Natural killer cell (primary cell): Measurements from ENCODE around the gene NR1D1. TPM values are rescaled to one million over a fixed set of nuclear protein-coding genes. Genes with fewer than 3 reads are reported as not detected.

Experiments used
- ATAC-seq, 3 donors: fragments of 150-1000 bp in 2 of 3; fragments of 200-7000 bp in 1 of 3; cut with Tn5 transposase; 1 replicate in 1 of 3; 2 replicates in 2 of 3; pipeline ENCODE4 v1.10.0; 2021; ENCODE audit warnings: mild to moderate bottlenecking in 2 of 3, moderate library complexity in 2 of 3
- DNase-seq, 2 donors: peaks; one replicate each; pipeline versions ENCODE4 v3.0.0 to v3.0.0-alpha.2; 2013 to 2021; ENCODE audit warnings: mixed read lengths in 1 of 2
- H3K27ac ChIP-seq: one replicate; pipeline ENCODE4 v1.5.1; 2013; ENCODE audit warnings: mild to moderate bottlenecking, low read length
- H3K27me3 ChIP-seq: one replicate; pipeline ENCODE4 v1.6.1; 2013; ENCODE audit warnings: low read length; ENCODE audit not compliant: control insufficient read depth, insufficient read depth
- H3K36me3 ChIP-seq: one replicate; pipeline ENCODE4 v1.6.1; 2013; ENCODE audit warnings: low read length; ENCODE audit not compliant: control insufficient read depth, insufficient read depth
- H3K4me1 ChIP-seq: one replicate; pipeline ENCODE4 v1.6.1; 2013; ENCODE audit warnings: low read length; ENCODE audit not compliant: control insufficient read depth, insufficient read depth
- H3K4me3 ChIP-seq: one replicate; pipeline ENCODE4 v1.5.1; 2013; ENCODE audit warnings: low read length
- H3K9me3 ChIP-seq: one replicate; pipeline ENCODE4 v1.6.1; 2013; ENCODE audit warnings: low read length; ENCODE audit not compliant: control insufficient read depth, insufficient read depth
- H3K27ac Mint-ChIP-seq, 2 donors: one replicate each; pipeline ENCODE4 v1.8.0; 2022; ENCODE audit warnings: mild to moderate bottlenecking in 2 of 2, mixed read lengths in 2 of 2, moderate library complexity in 1 of 2
- H3K27me3 Mint-ChIP-seq, 2 donors: one replicate each; pipeline ENCODE4 v1.8.0; 2022; ENCODE audit warnings: low read depth in 2 of 2, mixed read lengths in 2 of 2
- H3K36me3 Mint-ChIP-seq: one replicate; pipeline ENCODE4 v1.8.0; 2022; ENCODE audit warnings: mixed read lengths
- H3K4me1 Mint-ChIP-seq, 2 donors: one replicate each; pipeline ENCODE4 v1.8.0; 2022; ENCODE audit warnings: mixed read lengths in 2 of 2
- H3K4me3 Mint-ChIP-seq: one replicate; pipeline ENCODE4 v1.8.0; 2022; ENCODE audit warnings: mild to moderate bottlenecking, moderate library complexity, mixed read lengths
- H3K9me3 Mint-ChIP-seq, 2 donors: one replicate each; pipeline ENCODE4 v1.8.0; 2022; ENCODE audit warnings: mixed read lengths in 2 of 2
- CTCF ChIP-seq: fragments of 200-600 bp; IDR thresholded peaks from one replicate; pipeline ENCODE4 v1.8.0; 2022; ENCODE audit warnings: antibody characterized with exemption
- WGBS: methylation state at CpG from one replicate; pipeline ENCODE4 v1.1.7; 2013; ENCODE audit warnings: missing lambda C conversion rate; ENCODE audit not compliant: insufficient coverage; 5-methylcytosine and 5-hydroxymethylcytosine counted together
- intact Hi-C: fragments of 100-400 bp; cut with micrococcal nuclease; formaldehyde crosslinking; loops from one replicate; pipeline ENCODE4 v1.14.2; 2022
- total RNA-seq, 4 donors: library from RNA; stranded (reverse); fragments of 120-200 nt in 1 of 4; gene quantifications; one replicate each; pipeline versions ENCODE4 v1.2.3 to v1.2.4, GENCODE V29; 2013 to 2022

The NR1D1 gene
- total RNA-seq, 3 donors from 2014 or later (not counting 1 experiment from before 2014, with no cell fraction given), result 8.8 to 10.1 (median 9.9) TPM

- Histone ChIP-seq H3K27me3 (no peaks in the 10 kb centered on the region), H3K9me3 (no peaks in the 10 kb centered on the region), H3K27ac (peak overlapping the region; percentile 48), H3K4me3 (peak overlapping the region; percentile 46), H3K4me1 (peaks cover 52% of the 10 kb centered on the region), H3K36me3 (no peaks in the 10 kb centered on the region)
- TF ChIP-seq CTCF, result peak; percentile 82
- Mint-ChIP-seq H3K27me3 (no peaks in the 10 kb centered on the region), H3K9me3 (no peaks in the 10 kb centered on the region), H3K4me1 (peaks cover 46 to 49% of the 10 kb centered on the region in 2 donors), H3K4me3 (peak overlapping the region; percentile 86), H3K36me3 (no peaks in the 10 kb centered on the region), H3K27ac (peak overlapping the region; percentile 98 to 99)
- DNase-seq (peak; percentile 86 to 96), ATAC-seq (peak; percentile 81 to 93 (median 88))
- 2% methylated on average over 17 of the region's 17 CpGs for WGBS
- intact Hi-C loops, result loop anchor here (1.0 to 5.0 kb wide), 5 partner anchors 17 to 55 kb away; partner anchors contain the start of genes CASC3 and THRA
These were observed 12.9 kb upstream of the NR1D1 start for GRCh38 chr17:40113110-40113906.

GRCh38 chr17:40112718-40113109 lies 12.3 kb upstream of the NR1D1 start:
- WGBS, result 83% methylated on average over 1 of the region's 4 CpGs
- H3K4me1 ChIP-seq, result peaks cover 58% of the 10 kb centered on the region

DNA sequence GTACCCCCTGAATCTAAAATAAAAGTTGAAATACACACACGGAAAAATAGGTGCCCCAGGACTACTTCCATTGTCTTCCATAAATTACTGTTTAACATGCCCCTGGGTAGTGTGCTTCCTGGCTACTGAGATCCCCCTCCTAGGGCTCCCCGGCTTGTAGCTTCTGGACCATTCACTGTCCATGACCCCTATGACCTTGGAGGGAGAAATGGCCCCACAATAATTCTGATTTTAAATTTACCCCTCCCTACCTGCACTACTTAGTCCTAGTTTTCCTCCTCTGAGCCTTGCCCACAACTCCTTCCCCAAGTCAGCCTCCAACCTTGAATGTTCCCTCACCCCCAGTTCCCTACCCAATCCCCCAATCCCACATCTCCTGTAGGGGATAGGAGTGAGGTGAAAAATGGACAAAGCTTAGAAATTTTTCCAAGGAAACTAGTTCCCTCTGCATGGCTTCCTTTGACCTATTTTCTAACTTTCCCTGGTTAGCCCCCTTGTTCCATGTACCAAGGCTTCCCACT lies 11.9 kb upstream of the NR1D1 start:
- intact Hi-C loops, result loop anchor here (2.0 to 5.0 kb wide), 2 partner anchors 41 to 50 kb away; partner anchors contain the start of gene THRA
- peaks cover 63% of the 10 kb centered on the region for H3K4me1 ChIP-seq
- no peaks in the 10 kb centered on the region for H3K36me3 ChIP-seq
- Mint-ChIP-seq H3K9me3 (no peaks in the 10 kb centered on the region), H3K36me3 (no peaks in the 10 kb centered on the region), H3K4me3 (peak overlapping the region; percentile 85), H3K27me3 (no peaks in the 10 kb centered on the region), H3K4me1 (peaks cover 57 to 59% of the 10 kb centered on the region in 2 donors), H3K27ac (peak overlapping the region; percentile 98 to 99)
- no peak for DNase-seq
- TF ChIP-seq CTCF, result no peak
- no peak overlapping the region for H3K4me3 ChIP-seq
- H3K27ac ChIP-seq, result peak overlapping the region; percentile 58
- 32% methylated on average over 2 of the region's 2 CpGs for WGBS
- no peaks in the 10 kb centered on the region for H3K9me3 ChIP-seq
- no peak for ATAC-seq
- no peaks in the 10 kb centered on the region for H3K27me3 ChIP-seq

More at GRCh38 chr17:40112718-40113109, 12.3 kb upstream of the NR1D1 start:
- Mint-ChIP-seq H3K27ac (peak overlapping the region; percentile 98 to 99), H3K4me1 (peaks cover 52 to 55% of the 10 kb centered on the region in 2 donors), H3K36me3 (no peaks in the 10 kb centered on the region), H3K27me3 (no peaks in the 10 kb centered on the region), H3K9me3 (no peaks in the 10 kb centered on the region), H3K4me3 (peak overlapping the region; percentile 86)
- intact Hi-C loops, result loop anchor here (1.0 to 5.0 kb wide), 5 partner anchors 16 to 56 kb away; partner anchors contain the start of genes CASC3 and THRA
- Histone ChIP-seq H3K27me3 (no peaks in the 10 kb centered on the region), H3K9me3 (no peaks in the 10 kb centered on the region), H3K27ac (peak overlapping the region; percentile 42), H3K4me3 (no peak overlapping the region), H3K36me3 (no peaks in the 10 kb centered on the region)
- TF ChIP-seq CTCF, result no peak
- ATAC-seq (no peak), DNase-seq (no peak)
